ENCODE data around the gene TOR4A.
"Not testable (repeated sequence)": the region's sequence is repeated elsewhere in the genome, so short reads cannot be mapped to it uniquely, and the experiment has no call there.

Gene TOR4A

GRCh38 chr9:137239541-137240200 lies 37.9 kb upstream of the TOR4A start:
- Histone ChIP-seq H3K4me1 (ENCODE audit: control insufficient read depth, insufficient read depth, low read length, poor library complexity, severe bottlenecking) (peaks cover 27% of the 10 kb centered on the region), H3K4me3 (ENCODE audit: insufficient read depth, low read depth, low read length, poor library complexity, severe bottlenecking) (peak overlapping the region; percentile 63), H3K27ac (ENCODE audit: insufficient read depth, low read length, poor library complexity, severe bottlenecking) (peak overlapping the region; percentile 81), H3K36me3 (ENCODE audit: control insufficient read depth, insufficient read depth, low read length) (peaks cover 22% of the 10 kb centered on the region)
- H3K9me3 ChIP-seq (ENCODE audit: control insufficient read depth, low read length); H3K27me3 ChIP-seq (replicated peaks; ENCODE audit: control insufficient read depth, insufficient read depth, low read length, poor library complexity, severe bottlenecking); DNase-seq: not testable (repeated sequence)

DNA sequence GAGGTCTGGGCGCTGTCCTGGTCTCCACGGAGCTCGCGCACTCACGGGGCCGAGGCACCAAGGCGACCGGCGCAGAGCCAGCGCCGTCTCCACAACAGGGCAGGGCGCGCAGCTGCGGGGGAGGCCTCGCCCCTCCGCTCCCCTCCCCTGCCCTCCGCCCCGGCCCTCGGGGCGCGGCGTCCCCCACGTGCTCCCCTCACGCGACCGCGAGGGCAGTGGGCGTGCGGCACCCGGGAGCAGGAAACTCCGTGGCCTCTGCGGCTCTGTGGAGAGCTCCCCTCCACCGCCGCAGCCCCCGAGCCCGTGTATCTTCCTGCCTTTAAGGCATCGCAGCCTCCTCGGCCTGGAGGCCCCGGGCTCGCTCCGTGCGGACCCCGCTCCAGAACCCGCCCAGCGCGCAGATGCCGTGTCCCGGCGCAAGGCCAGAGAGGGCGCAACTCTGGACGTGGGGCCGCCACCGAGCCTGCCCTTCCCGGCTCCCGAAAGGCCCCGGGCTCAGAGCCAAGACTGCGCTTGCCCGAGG lies 37.1 kb upstream of the TOR4A start:
- peaks cover 22% of the 10 kb centered on the region for H3K36me3 ChIP-seq (ENCODE audit: control insufficient read depth, insufficient read depth, low read length)
- peak; percentile 64 to 70 (median 64) for DNase-seq
- H3K27ac ChIP-seq (ENCODE audit: insufficient read depth, low read length, poor library complexity, severe bottlenecking), result peak overlapping the region; percentile 81
- H3K4me3 ChIP-seq (ENCODE audit: insufficient read depth, low read depth, low read length, poor library complexity, severe bottlenecking), result peak overlapping the region; percentile 63
- H3K4me1 ChIP-seq (ENCODE audit: control insufficient read depth, insufficient read depth, low read length, poor library complexity, severe bottlenecking), result peaks cover 27% of the 10 kb centered on the region
- H3K9me3 ChIP-seq (ENCODE audit: control insufficient read depth, low read length), result no peaks in the 10 kb centered on the region
- H3K27me3 ChIP-seq (replicated peaks; ENCODE audit: control insufficient read depth, insufficient read depth, low read length, poor library complexity, severe bottlenecking), result no peaks in the 10 kb centered on the region

GRCh38 chr9:137240841-137241489 lies 36.6 kb upstream of the TOR4A start, which contains the start of gene TUBB4B:
Gene TUBB4B (plus strand): TSS chr9:137241287. CDS start chr9:137241361, 74 bp downstream.
- Histone ChIP-seq H3K36me3 (ENCODE audit: control insufficient read depth, insufficient read depth, low read length) (peaks cover 22% of the 10 kb centered on the region), H3K4me3 (ENCODE audit: insufficient read depth, low read depth, low read length, poor library complexity, severe bottlenecking) (peak within 1 kb of the TSS; percentile 66), H3K4me1 (ENCODE audit: control insufficient read depth, insufficient read depth, low read length, poor library complexity, severe bottlenecking) (peaks cover 27% of the 10 kb centered on the region), H3K27me3 (replicated peaks; ENCODE audit: control insufficient read depth, insufficient read depth, low read length, poor library complexity, severe bottlenecking) (no peaks in the 10 kb centered on the region), H3K9me3 (ENCODE audit: control insufficient read depth, low read length) (no peaks in the 10 kb centered on the region), H3K27ac (ENCODE audit: insufficient read depth, low read length, poor library complexity, severe bottlenecking) (peak within 1 kb of the TSS; percentile 81)
- peak; percentile 98 for DNase-seq

- Histone ChIP-seq H3K36me3 (ENCODE audit: control insufficient read depth, insufficient read depth, low read length) (peaks cover 22% of the 10 kb centered on the region), H3K4me1 (ENCODE audit: control insufficient read depth, insufficient read depth, low read length, poor library complexity, severe bottlenecking) (peaks cover 21% of the 10 kb centered on the region), H3K9me3 (ENCODE audit: control insufficient read depth, low read length) (no peaks in the 10 kb centered on the region), H3K4me3 (ENCODE audit: insufficient read depth, low read depth, low read length, poor library complexity, severe bottlenecking) (peak overlapping the region; percentile 66), H3K27me3 (replicated peaks; ENCODE audit: control insufficient read depth, insufficient read depth, low read length, poor library complexity, severe bottlenecking) (no peaks in the 10 kb centered on the region), H3K27ac (ENCODE audit: insufficient read depth, low read length, poor library complexity, severe bottlenecking) (peak overlapping the region; percentile 71)
- DNase-seq, result peak; percentile 59 to 66 (median 60)
Measured at GRCh38 chr9:137241490-137242268, 35.8 kb upstream of the TOR4A start.

GRCh38 chr9:137242269-137243203 lies 35.0 kb upstream of the TOR4A start:
- Histone ChIP-seq H3K9me3 (ENCODE audit: control insufficient read depth, low read length) (no peaks in the 10 kb centered on the region), H3K36me3 (ENCODE audit: control insufficient read depth, insufficient read depth, low read length) (peaks cover 22% of the 10 kb centered on the region), H3K4me1 (ENCODE audit: control insufficient read depth, insufficient read depth, low read length, poor library complexity, severe bottlenecking) (peaks cover 17% of the 10 kb centered on the region), H3K4me3 (ENCODE audit: insufficient read depth, low read depth, low read length, poor library complexity, severe bottlenecking) (peak overlapping the region; percentile 66), H3K27me3 (replicated peaks; ENCODE audit: control insufficient read depth, insufficient read depth, low read length, poor library complexity, severe bottlenecking) (no peaks in the 10 kb centered on the region), H3K27ac (ENCODE audit: insufficient read depth, low read length, poor library complexity, severe bottlenecking) (peak overlapping the region; percentile 71)
- no peak for DNase-seq

DNA sequence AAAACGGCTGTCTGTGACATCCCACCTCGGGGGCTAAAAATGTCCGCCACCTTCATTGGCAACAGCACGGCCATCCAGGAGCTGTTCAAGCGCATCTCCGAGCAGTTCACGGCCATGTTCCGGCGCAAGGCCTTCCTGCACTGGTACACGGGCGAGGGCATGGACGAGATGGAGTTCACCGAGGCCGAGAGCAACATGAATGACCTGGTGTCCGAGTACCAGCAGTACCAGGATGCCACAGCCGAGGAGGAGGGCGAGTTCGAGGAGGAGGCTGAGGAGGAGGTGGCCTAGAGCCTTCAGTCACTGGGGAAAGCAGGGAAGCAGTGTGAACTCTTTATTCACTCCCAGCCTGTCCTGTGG lies 34.3 kb upstream of the TOR4A start:
- not testable (repeated sequence) for DNase-seq; H3K27me3 ChIP-seq (replicated peaks; ENCODE audit: control insufficient read depth, insufficient read depth, low read length, poor library complexity, severe bottlenecking); H3K27ac ChIP-seq (ENCODE audit: insufficient read depth, low read length, poor library complexity, severe bottlenecking); H3K4me3 ChIP-seq (ENCODE audit: insufficient read depth, low read depth, low read length, poor library complexity, severe bottlenecking); H3K9me3 ChIP-seq (ENCODE audit: control insufficient read depth, low read length)
- peaks cover 17% of the 10 kb centered on the region for H3K4me1 ChIP-seq (ENCODE audit: control insufficient read depth, insufficient read depth, low read length, poor library complexity, severe bottlenecking)
- peaks cover 22% of the 10 kb centered on the region for H3K36me3 ChIP-seq (ENCODE audit: control insufficient read depth, insufficient read depth, low read length)

- Histone ChIP-seq H3K4me1 (ENCODE audit: control insufficient read depth, insufficient read depth, low read length, poor library complexity, severe bottlenecking) (peaks cover 17% of the 10 kb centered on the region), H3K4me3 (ENCODE audit: insufficient read depth, low read depth, low read length, poor library complexity, severe bottlenecking) (no peak overlapping the region), H3K27me3 (replicated peaks; ENCODE audit: control insufficient read depth, insufficient read depth, low read length, poor library complexity, severe bottlenecking) (no peaks in the 10 kb centered on the region), H3K36me3 (ENCODE audit: control insufficient read depth, insufficient read depth, low read length) (peaks cover 22% of the 10 kb centered on the region), H3K9me3 (ENCODE audit: control insufficient read depth, low read length) (no peaks in the 10 kb centered on the region), H3K27ac (ENCODE audit: insufficient read depth, low read length, poor library complexity, severe bottlenecking) (no peak overlapping the region)
- DNase-seq, result no peak
Measured at GRCh38 chr9:137243626-137244485, 33.7 kb upstream of the TOR4A start.

- Histone ChIP-seq H3K4me3 (ENCODE audit: insufficient read depth, low read depth, low read length, poor library complexity, severe bottlenecking) (no peak overlapping the region), H3K27me3 (replicated peaks; ENCODE audit: control insufficient read depth, insufficient read depth, low read length, poor library complexity, severe bottlenecking) (no peaks in the 10 kb centered on the region), H3K9me3 (ENCODE audit: control insufficient read depth, low read length) (no peaks in the 10 kb centered on the region), H3K36me3 (ENCODE audit: control insufficient read depth, insufficient read depth, low read length) (peaks cover 22% of the 10 kb centered on the region), H3K4me1 (ENCODE audit: control insufficient read depth, insufficient read depth, low read length, poor library complexity, severe bottlenecking) (peaks cover 15% of the 10 kb centered on the region), H3K27ac (ENCODE audit: insufficient read depth, low read length, poor library complexity, severe bottlenecking) (no peak overlapping the region)
- DNase-seq, result no peak
Measured at GRCh38 chr9:137244486-137245449, 32.8 kb upstream of the TOR4A start.

Data from effector memory CD4-positive, alpha-beta T cell (primary cell).